GM23338 (cell line): ENCODE measurements around the gene HOXA5. TPM values are rescaled to one million over a fixed set of nuclear protein-coding genes. Genes with fewer than 3 reads are reported as not detected.
A peak's percentile ranks its signal among the peaks of the same experiment; 100 is the strongest.

Experiments
- ATAC-seq: fragments of 200-7000 bp; cut with Tn5 transposase; 3 replicates; pipeline ENCODE4 v1.9.1; 2020
- DNase-seq: peaks from one replicate; pipeline ENCODE4 v3.0.0-alpha.2; 2015; ENCODE audit warnings: low spot score
- H2AFZ ChIP-seq: fragments of 200-600 bp; sonication (generic); 2 replicates; pipeline ENCODE4 v1.8.0; 2016; ENCODE audit warnings: antibody characterized with exemption, mild to moderate bottlenecking, moderate library complexity
- H3F3A ChIP-seq: fragments of 200-600 bp; sonication (generic); replicated peaks from 2 replicates; pipeline ENCODE4 v1.8.0; 2017; ENCODE audit warnings: antibody characterized with exemption, mixed run types, low read depth
- H3K27ac ChIP-seq: fragments of 200-600 bp; sonication (generic); 2 replicates; pipeline ENCODE4 v1.6.1; 2016; ENCODE audit warnings: low read depth
- H3K27me3 ChIP-seq: fragments of 200-600 bp; sonication (generic); 2 replicates; pipeline ENCODE4 v1.8.0; 2016; ENCODE audit warnings: mild to moderate bottlenecking, mixed run types, moderate library complexity; ENCODE audit not compliant: insufficient read depth
- H3K36me3 ChIP-seq: fragments of 200-600 bp; sonication (generic); 2 replicates; pipeline ENCODE4 v1.8.0; 2016; ENCODE audit warnings: mild to moderate bottlenecking; ENCODE audit not compliant: insufficient read depth
- H3K4me1 ChIP-seq: fragments of 200-600 bp; sonication (generic); 2 replicates; pipeline ENCODE4 v1.8.0; 2016; ENCODE audit warnings: mild to moderate bottlenecking, moderate library complexity; ENCODE audit not compliant: insufficient read depth
- H3K4me2 ChIP-seq: fragments of 200-600 bp; sonication (generic); 2 replicates; pipeline ENCODE4 v1.7.1; 2017; ENCODE audit warnings: mixed run types
- H3K4me3 ChIP-seq: fragments of 200-600 bp; sonication (generic); 2 replicates; pipeline ENCODE4 v1.6.1; 2016; ENCODE audit warnings: mixed run types
- H3K79me2 ChIP-seq: fragments of 200-600 bp; sonication (generic); replicated peaks from 2 replicates; pipeline ENCODE4 v1.8.0; 2017; ENCODE audit warnings: mild to moderate bottlenecking; ENCODE audit not compliant: insufficient read depth
- H3K9me2 ChIP-seq: fragments of 200-600 bp; sonication (generic); 2 replicates; pipeline ENCODE4 v1.8.0; 2017; ENCODE audit not compliant: insufficient read depth
- H4K20me1 ChIP-seq: fragments of 200-600 bp; sonication (generic); replicated peaks from 2 replicates; pipeline ENCODE4 v1.8.0; 2017; ENCODE audit warnings: mild to moderate bottlenecking; ENCODE audit not compliant: insufficient read depth
- H3K27ac Mint-ChIP-seq: 2 replicates; pipeline ENCODE4 v1.8.0; 2020; ENCODE audit warnings: inconsistent platforms, mild to moderate bottlenecking, moderate library complexity, mixed read lengths
- H3K27me3 Mint-ChIP-seq: 3 replicates; pipeline ENCODE4 v1.8.0; 2022; ENCODE audit warnings: low read depth, mild to moderate bottlenecking, moderate library complexity, mixed read lengths, inconsistent platforms; ENCODE audit not compliant: insufficient read depth, poor library complexity
- H3K36me3 Mint-ChIP-seq: 3 replicates; pipeline ENCODE4 v1.8.0; 2021; ENCODE audit warnings: low read depth, mild to moderate bottlenecking, inconsistent platforms, moderate library complexity, mixed read lengths
- H3K4me1 Mint-ChIP-seq: 3 replicates; pipeline ENCODE4 v1.8.0; 2020; ENCODE audit warnings: mild to moderate bottlenecking, inconsistent platforms, mixed read lengths
- H3K4me3 Mint-ChIP-seq: 3 replicates; pipeline ENCODE4 v1.8.0; 2021; ENCODE audit warnings: moderate library complexity, mild to moderate bottlenecking, inconsistent platforms, mixed read lengths
- H3K9me3 Mint-ChIP-seq: 3 replicates; pipeline ENCODE4 v1.8.0; 2020; ENCODE audit warnings: moderate library complexity, mild to moderate bottlenecking, inconsistent platforms, mixed read lengths
- CREB1 ChIP-seq: fragments of 250-450 bp; sonication (Bioruptor Pico); IDR thresholded peaks from 2 replicates; pipeline ENCODE4 v1.5.0; 2020; ENCODE audit warnings: low read depth, mild to moderate bottlenecking, moderate library complexity
- CTCF ChIP-seq, 2 experiments: fragments of 200-600 bp in 1 of 2; sonication (generic) in 1 of 2; conservative IDR thresholded peaks; 2 replicates each; pipeline versions ENCODE4 v1.5.1 to v1.6.1; 2016 to 2017; ENCODE audit warnings: antibody characterized with exemption in 2 of 2, low read depth in 2 of 2, mild to moderate bottlenecking in 2 of 2, moderate library complexity in 1 of 2
- EZH2phosphoT487 ChIP-seq: fragments of 200-600 bp; sonication (generic); IDR thresholded peaks from one replicate; pipeline ENCODE4 v1.8.1; 2018; ENCODE audit warnings: antibody characterized with exemption; ENCODE audit not compliant: unreplicated experiment
- JUNB ChIP-seq: IDR thresholded peaks from one replicate; pipeline ENCODE4 v1.6.1; 2016; ENCODE audit warnings: antibody characterized with exemption; ENCODE audit not compliant: unreplicated experiment
- NANOG ChIP-seq: IDR thresholded peaks from 2 replicates; pipeline ENCODE4 v1.6.1; 2016; ENCODE audit warnings: antibody characterized with exemption, borderline replicate concordance
- POLR2AphosphoS5 ChIP-seq: IDR thresholded peaks from 2 replicates; pipeline ENCODE4 v1.6.1; 2016; ENCODE audit warnings: antibody characterized with exemption, low read depth
- REST ChIP-seq: IDR thresholded peaks from one replicate; pipeline ENCODE4 v1.6.1; 2018; ENCODE audit warnings: antibody characterized with exemption; ENCODE audit not compliant: unreplicated experiment
- STAT1 ChIP-seq: IDR thresholded peaks from one replicate; pipeline ENCODE4 v1.6.1; 2016; ENCODE audit warnings: antibody characterized with exemption; ENCODE audit not compliant: unreplicated experiment
- ZNF114 ChIP-seq: fragments of 250-450 bp; sonication (Bioruptor Pico); IDR thresholded peaks from 2 replicates; pipeline ENCODE4 v1.5.0; 2020; ENCODE audit warnings: mild to moderate bottlenecking, moderate library complexity
- ZNF331 ChIP-seq: fragments of 250-450 bp; sonication (Bioruptor Pico); IDR thresholded peaks from 2 replicates; pipeline ENCODE4 v1.5.0; 2020; ENCODE audit warnings: low read depth, mild to moderate bottlenecking, moderate library complexity
- ZNF462 ChIP-seq: fragments of 250-450 bp; sonication (Bioruptor Pico); IDR thresholded peaks from 2 replicates; pipeline ENCODE4 v1.5.0; 2020; ENCODE audit warnings: mild to moderate bottlenecking, moderate library complexity
- polyA plus RNA-seq: library from polyadenylated mRNA; unstranded; fragments of >200 nt; fragmentation: Nextera tagmentation; extraction: Ambion mirVana; gene quantifications from 2 replicates; pipeline ENCODE4 v1.2.1, GENCODE V29; 2016
- total RNA-seq: library from RNA; depleted of rRNA; stranded (reverse); fragments of >200 nt; shearing (Covaris generic); gene quantifications from 2 replicates; pipeline ENCODE4 v1.2.3, GENCODE V29; 2014

HOXA5 gene
- total and polyA plus RNA-seq, 2 experiments from 2014 or later, result not detected

- peak in 1 of 2 experiments; percentile 20; a peak in 1 of 4 replicates for TF ChIP-seq CTCF (conservative IDR thresholded peaks at IDR 0.05; ENCODE audit: low read depth in 2 of 2)
Observed at GRCh38 chr7:27151341-27151930, 8.0 kb upstream of the HOXA5 start (continued).

- peaks cover 100% of the 10 kb centered on the region for H3K27me3 Mint-ChIP-seq
- Histone ChIP-seq H2AFZ (no peak overlapping the region), H3K4me2 (peak overlapping the region; percentile 74)
- TF ChIP-seq ZNF462, result no peak
- no peak for TF ChIP-seq REST
- no peak for TF ChIP-seq STAT1
- no peak for TF ChIP-seq JUNB
- TF ChIP-seq EZH2phosphoT487, result peak; percentile 85
- TF ChIP-seq ZNF114 (CRISPR knock-in tag), result no peak
- no peak for TF ChIP-seq CREB1
- TF ChIP-seq ZNF331 (CRISPR knock-in tag), result no peak
- no peak for TF ChIP-seq POLR2AphosphoS5
- no peak for TF ChIP-seq NANOG
Observed at GRCh38 chr7:27150568-27151340, 7.3 kb upstream of the HOXA5 start.

More at GRCh38 chr7:27150568-27151340, 7.3 kb upstream of the HOXA5 start:
- Histone ChIP-seq H3K27ac (no peak overlapping the region), H3K79me2 (no peaks in the 10 kb centered on the region), H3K9me2 (no peaks in the 10 kb centered on the region), H3K4me1 (peaks cover 24% of the 10 kb centered on the region), H3F3A (peaks cover 43% of the 10 kb centered on the region), H3K4me3 (peak overlapping the region; percentile 43), H3K27me3 (peaks cover 100% of the 10 kb centered on the region), H3K36me3 (no peaks in the 10 kb centered on the region), H4K20me1 (peaks cover 54% of the 10 kb centered on the region)
- H3K4me3 Mint-ChIP-seq, result peak overlapping the region; percentile 50
- no peak overlapping the region for H3K27ac Mint-ChIP-seq
- peaks cover 21% of the 10 kb centered on the region for H3K4me1 Mint-ChIP-seq
- ATAC-seq, result peak; percentile 63
- no peaks in the 10 kb centered on the region; the same call in 2 of the 3 replicates for H3K36me3 Mint-ChIP-seq
- peaks cover 26% of the 10 kb centered on the region for H3K9me3 Mint-ChIP-seq
- DNase-seq, result peak; percentile 85
